ENCODE measurements around the gene CAMK1.

The CAMK1 gene

DNA sequence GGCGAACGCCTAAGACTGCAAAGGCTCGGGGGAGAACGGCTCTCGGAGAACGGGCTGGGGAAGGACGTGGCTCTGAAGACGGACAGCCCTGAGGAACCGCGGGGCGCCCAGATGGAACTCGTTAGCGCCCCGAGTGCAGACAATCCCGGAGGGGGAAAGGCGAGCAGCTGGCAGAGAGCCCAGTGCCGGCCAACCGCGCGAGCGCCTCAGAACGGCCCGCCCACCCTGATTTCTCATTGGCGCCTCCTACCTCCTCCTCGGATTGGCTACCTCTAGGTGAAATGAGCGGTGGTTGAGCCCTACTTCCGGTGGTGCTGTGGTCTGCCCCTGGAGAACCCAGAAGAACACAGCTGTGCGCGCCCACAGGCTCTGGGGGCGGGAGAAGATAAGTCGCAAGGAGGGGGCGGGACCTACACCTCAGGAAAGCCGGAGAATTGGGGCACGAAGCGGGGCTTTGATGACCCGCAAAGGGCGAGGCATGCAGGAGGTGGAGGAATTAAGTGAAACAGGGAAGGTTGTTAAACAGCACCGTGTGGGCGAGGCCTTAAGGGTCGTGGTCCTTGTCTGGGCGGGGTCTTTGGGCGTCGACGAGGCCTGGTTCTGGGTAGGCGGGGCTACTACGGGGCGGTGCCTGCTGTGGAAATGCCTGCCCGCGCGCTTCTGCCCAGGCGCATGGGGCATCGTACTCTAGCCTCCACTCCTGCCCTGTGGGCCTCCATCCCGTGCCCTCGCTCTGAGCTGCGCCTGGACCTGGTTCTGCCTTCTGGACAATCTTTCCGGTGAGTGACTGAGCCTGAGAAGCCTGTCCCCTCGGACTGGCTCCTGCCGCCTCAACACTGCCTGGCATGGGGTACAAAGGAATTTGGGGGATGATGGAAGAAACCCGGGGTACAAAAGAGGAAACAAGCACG, 19.8 kb downstream of the CAMK1 start, which contains the start of gene OGG1:
Gene OGG1, plus strand, starts transcription at position 308 of the 911 bp plus-strand sequence. Its CDS starts 335 bp downstream, at position 643.
- peak within 1 kb of the TSS; percentile 87 for H3K4me3 ChIP-seq (replicated peaks; ENCODE audit: low read depth, low read length)
- peak; percentile 98 for DNase-seq (ENCODE audit: extremely low read depth, low read depth)
- TF ChIP-seq, protein P1, sequence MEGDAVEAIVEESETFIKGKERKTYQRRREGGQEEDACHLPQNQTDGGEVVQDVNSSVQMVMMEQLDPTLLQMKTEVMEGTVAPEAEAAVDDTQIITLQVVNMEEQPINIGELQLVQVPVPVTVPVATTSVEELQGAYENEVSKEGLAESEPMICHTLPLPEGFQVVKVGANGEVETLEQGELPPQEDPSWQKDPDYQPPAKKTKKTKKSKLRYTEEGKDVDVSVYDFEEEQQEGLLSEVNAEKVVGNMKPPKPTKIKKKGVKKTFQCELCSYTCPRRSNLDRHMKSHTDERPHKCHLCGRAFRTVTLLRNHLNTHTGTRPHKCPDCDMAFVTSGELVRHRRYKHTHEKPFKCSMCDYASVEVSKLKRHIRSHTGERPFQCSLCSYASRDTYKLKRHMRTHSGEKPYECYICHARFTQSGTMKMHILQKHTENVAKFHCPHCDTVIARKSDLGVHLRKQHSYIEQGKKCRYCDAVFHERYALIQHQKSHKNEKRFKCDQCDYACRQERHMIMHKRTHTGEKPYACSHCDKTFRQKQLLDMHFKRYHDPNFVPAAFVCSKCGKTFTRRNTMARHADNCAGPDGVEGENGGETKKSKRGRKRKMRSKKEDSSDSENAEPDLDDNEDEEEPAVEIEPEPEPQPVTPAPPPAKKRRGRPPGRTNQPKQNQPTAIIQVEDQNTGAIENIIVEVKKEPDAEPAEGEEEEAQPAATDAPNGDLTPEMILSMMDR (IDR thresholded peaks at IDR 0.05; ENCODE audit: low read depth, low read length, missing control alignments), result no peak

DNA sequence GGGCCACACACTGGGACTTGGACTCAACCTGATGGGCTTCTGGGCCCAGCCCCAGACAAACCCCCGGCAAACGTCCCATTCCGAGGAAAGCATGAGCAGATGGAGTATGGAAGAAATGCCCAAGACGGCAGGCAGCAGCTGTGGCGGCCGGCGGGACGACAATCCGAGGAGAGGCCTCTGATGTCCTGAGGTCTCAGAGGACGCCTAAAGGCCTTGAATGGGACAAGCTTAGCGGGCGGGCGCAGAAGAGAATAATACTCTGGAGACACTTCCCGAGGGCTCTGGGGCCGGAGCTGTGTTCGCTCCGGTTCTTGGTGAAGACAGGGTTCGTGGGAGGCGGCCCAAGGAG, 20.5 kb downstream of the CAMK1 start:
- DNase-seq (ENCODE audit: extremely low read depth, low read depth), result no peak
- TF ChIP-seq, protein P1 (IDR thresholded peaks at IDR 0.05; ENCODE audit: low read depth, low read length, missing control alignments), result no peak

DNA sequence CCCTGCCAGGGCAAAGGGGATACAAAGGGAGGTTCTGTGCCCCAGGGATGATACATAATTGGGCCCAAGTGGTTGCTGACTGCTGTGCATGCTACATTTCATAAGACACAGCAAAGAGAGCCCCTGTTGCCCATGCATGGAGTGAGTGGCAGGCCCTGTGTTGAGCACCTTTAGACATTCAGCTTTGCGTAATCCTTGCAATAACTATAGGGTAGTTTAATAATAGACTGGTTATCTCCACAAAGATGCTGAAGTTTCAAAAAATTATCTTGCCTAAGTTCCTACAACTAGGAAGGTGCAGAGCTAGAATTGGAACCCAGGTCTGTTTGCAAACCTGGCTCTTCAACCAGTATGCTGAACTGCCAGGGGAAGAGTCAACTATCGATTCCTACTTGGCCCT, 21.7 kb downstream of the CAMK1 start:
- no peak overlapping the region for H3K4me3 ChIP-seq (replicated peaks; ENCODE audit: low read depth, low read length)
- DNase-seq (ENCODE audit: extremely low read depth, low read depth), result no peak
- TF ChIP-seq, protein P1 (IDR thresholded peaks at IDR 0.05; ENCODE audit: low read depth, low read length, missing control alignments), result no peak

More for the DNA sequence above, 20.5 kb downstream of the CAMK1 start:
- peak overlapping the region; percentile 87 for H3K4me3 ChIP-seq (replicated peaks; ENCODE audit: low read depth, low read length)

DNA sequence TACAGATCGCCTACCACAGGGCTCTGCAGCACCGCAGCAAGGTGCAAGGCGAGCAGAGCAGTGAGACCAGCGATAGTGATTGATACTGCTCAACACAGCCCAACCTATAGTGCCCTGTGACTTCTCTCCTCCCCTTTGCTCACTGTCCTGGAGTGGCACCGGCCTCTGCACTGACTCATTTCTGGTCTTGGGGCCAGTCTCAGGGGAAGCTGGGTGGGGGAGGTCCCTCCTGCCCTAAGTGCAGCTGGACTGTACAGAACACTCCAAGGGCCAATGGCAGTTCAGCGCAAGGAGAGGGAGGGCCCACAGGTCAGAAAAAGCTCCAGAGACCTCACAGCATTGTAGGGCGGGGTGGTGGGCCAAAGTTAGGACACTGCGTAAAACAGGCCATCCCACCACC, 22.5 kb downstream of the CAMK1 start:
- TF ChIP-seq, protein P1 (IDR thresholded peaks at IDR 0.05; ENCODE audit: low read depth, low read length, missing control alignments), result no peak
- DNase-seq (ENCODE audit: extremely low read depth, low read depth), result no peak
- no peak overlapping the region for H3K4me3 ChIP-seq (replicated peaks; ENCODE audit: low read depth, low read length)

DNA sequence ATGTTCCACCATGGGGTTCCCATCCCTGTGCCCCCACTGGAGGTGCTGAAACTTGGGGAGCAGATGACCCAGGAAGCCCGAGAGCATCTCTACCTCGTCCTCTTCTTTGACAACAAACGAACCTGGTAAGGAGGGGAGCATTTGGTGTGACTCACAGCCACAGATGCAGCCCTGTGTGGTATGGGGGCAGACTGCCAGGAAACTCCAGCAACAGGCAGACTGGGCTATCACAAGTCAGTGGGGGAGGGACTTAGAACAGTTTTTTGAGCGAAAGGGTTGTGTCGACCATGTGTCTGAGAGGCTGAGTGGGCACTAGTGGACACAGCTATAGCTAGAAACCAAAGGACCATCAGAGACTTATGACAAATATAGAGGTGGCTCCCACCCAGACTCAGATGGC, 23.4 kb downstream of the CAMK1 start:
- peak; percentile 76 for DNase-seq (ENCODE audit: extremely low read depth, low read depth)
- H3K4me3 ChIP-seq (replicated peaks; ENCODE audit: low read depth, low read length), result no peak overlapping the region

DNA sequence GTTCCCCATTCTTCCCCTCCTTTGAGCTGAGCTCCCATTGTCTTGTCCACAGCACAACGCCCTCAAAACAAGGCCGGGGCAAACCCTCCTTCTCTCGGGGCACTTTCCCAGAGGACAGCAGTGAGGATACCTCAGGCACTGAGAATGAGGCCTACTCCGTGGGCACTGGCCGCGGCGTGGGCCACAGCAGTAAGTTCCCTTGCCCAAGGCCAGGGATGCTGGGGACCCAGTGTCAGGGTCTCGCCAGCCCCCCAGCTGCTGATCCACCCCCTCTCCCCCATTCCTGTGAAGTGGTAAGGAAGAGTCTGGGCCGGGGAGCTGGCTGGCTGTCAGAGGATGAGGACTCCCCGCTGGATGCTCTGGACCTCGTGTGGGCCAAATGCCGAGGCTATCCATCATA, 24.2 kb downstream of the CAMK1 start:
- no peak overlapping the region for H3K4me3 ChIP-seq (replicated peaks; ENCODE audit: low read depth, low read length)
- DNase-seq (ENCODE audit: extremely low read depth, low read depth), result no peak
- TF ChIP-seq, protein P1 (IDR thresholded peaks at IDR 0.05; ENCODE audit: low read depth, low read length, missing control alignments), result no peak

More for the DNA sequence above, 23.4 kb downstream of the CAMK1 start:
- TF ChIP-seq, protein P1 (IDR thresholded peaks at IDR 0.05; ENCODE audit: low read depth, low read length, missing control alignments), result no peak
